Measurements from ENCODE around the gene TKT.

GRCh38 chr3:53229171-53229570 lies 26.7 kb downstream of the TKT start:
- TF ChIP-seq, protein P1, sequence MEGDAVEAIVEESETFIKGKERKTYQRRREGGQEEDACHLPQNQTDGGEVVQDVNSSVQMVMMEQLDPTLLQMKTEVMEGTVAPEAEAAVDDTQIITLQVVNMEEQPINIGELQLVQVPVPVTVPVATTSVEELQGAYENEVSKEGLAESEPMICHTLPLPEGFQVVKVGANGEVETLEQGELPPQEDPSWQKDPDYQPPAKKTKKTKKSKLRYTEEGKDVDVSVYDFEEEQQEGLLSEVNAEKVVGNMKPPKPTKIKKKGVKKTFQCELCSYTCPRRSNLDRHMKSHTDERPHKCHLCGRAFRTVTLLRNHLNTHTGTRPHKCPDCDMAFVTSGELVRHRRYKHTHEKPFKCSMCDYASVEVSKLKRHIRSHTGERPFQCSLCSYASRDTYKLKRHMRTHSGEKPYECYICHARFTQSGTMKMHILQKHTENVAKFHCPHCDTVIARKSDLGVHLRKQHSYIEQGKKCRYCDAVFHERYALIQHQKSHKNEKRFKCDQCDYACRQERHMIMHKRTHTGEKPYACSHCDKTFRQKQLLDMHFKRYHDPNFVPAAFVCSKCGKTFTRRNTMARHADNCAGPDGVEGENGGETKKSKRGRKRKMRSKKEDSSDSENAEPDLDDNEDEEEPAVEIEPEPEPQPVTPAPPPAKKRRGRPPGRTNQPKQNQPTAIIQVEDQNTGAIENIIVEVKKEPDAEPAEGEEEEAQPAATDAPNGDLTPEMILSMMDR (conservative IDR thresholded peaks at IDR 0.05): no peak
- TF ChIP-seq ZFX (IDR thresholded peaks at IDR 0.05): no peak
